Caco-2 (cell line): ENCODE measurements around the gene PAXX. TPM values are rescaled to one million over a fixed set of nuclear protein-coding genes. Genes with fewer than 3 reads are reported as not detected.

Experiments
- BruUV-seq: library from RNA; stranded (reverse); fragments of 400-500 nt; replicated peaks from 2 replicates; lab custom pipeline; 2021; lab: Mats Ljungman, UMichigan
- CTCF ChIA-PET: fragments of 300-600 bp; sonication (Branson Sonifier 250); formaldehyde crosslinking; loops from one replicate; lab custom pipeline; 2022; ENCODE audit warnings: antibody characterized with exemption; lab: Charles Lee
- POLR2A ChIA-PET: fragments of 300-600 bp; sonication (Branson Sonifier 250); formaldehyde crosslinking; loops from one replicate; lab custom pipeline; 2022; ENCODE audit warnings: antibody characterized with exemption; lab: Charles Lee
- DNase-seq, 2 experiments: peaks; one replicate each; pipeline versions ENCODE4 v3.0.0 to v3.0.0-alpha.2; 2020 to 2022
- H3K27me3 ChIP-seq: replicated peaks from 2 replicates; pipeline ENCODE4 v1.6.0; 2011; ENCODE audit warnings: low read length; ENCODE audit not compliant: control insufficient read depth, insufficient read depth
- H3K36me3 ChIP-seq: 2 replicates; pipeline ENCODE4 v1.5.1; 2011; ENCODE audit warnings: low read length; ENCODE audit not compliant: control insufficient read depth, insufficient read depth
- H3K4me1 ChIP-seq: fragments of 250-450 bp; sonication (Bioruptor Pico); 2 replicates; pipeline ENCODE4 v1.5.1; 2020; ENCODE audit warnings: mild to moderate bottlenecking
- H3K4me3 ChIP-seq: 2 replicates; pipeline ENCODE4 v1.5.1; 2011; ENCODE audit warnings: low read depth, mild to moderate bottlenecking, control low read depth, low read length
- H3K9me3 ChIP-seq: fragments of 250-450 bp; sonication (Bioruptor Pico); 2 replicates; pipeline ENCODE4 v1.5.1; 2020; ENCODE audit warnings: mild to moderate bottlenecking, moderate library complexity
- H3K27ac Mint-ChIP-seq: one replicate; pipeline ENCODE4 v1.8.0; 2022; ENCODE audit warnings: mixed read lengths; ENCODE audit not compliant: unreplicated experiment
- H3K27me3 Mint-ChIP-seq: one replicate; pipeline ENCODE4 v1.8.0; 2022; ENCODE audit warnings: mixed read lengths; ENCODE audit not compliant: insufficient read depth, unreplicated experiment
- H3K36me3 Mint-ChIP-seq: one replicate; pipeline ENCODE4 v1.8.0; 2022; ENCODE audit warnings: mild to moderate bottlenecking, mixed read lengths; ENCODE audit not compliant: insufficient read depth, unreplicated experiment
- H3K4me1 Mint-ChIP-seq: one replicate; pipeline ENCODE4 v1.8.0; 2022; ENCODE audit warnings: low read depth, mixed read lengths; ENCODE audit not compliant: unreplicated experiment
- H3K4me3 Mint-ChIP-seq: one replicate; pipeline ENCODE4 v1.8.0; 2022; ENCODE audit warnings: mild to moderate bottlenecking, moderate library complexity, mixed read lengths; ENCODE audit not compliant: unreplicated experiment
- H3K9me3 Mint-ChIP-seq: one replicate; pipeline ENCODE4 v1.8.0; 2022; ENCODE audit warnings: mixed read lengths; ENCODE audit not compliant: unreplicated experiment
- CTCF ChIP-seq, 2 experiments: fragments of 200-600 bp in 1 of 2; IDR thresholded peaks; 1 replicate in 1 of 2; 2 replicates in 1 of 2; pipeline versions ENCODE4 v1.5.1 to v1.8.0; 2011 to 2022; ENCODE audit warnings: antibody characterized with exemption in 1 of 2, control low read depth in 1 of 2, inconsistent platforms in 1 of 2, low read depth in 1 of 2, low read length in 1 of 2, mild to moderate bottlenecking in 1 of 2, moderate library complexity in 1 of 2; ENCODE audit not compliant: insufficient read depth in 1 of 2, severe bottlenecking in 1 of 2, unreplicated experiment in 1 of 2
- intact Hi-C: fragments of 100-400 bp; cut with micrococcal nuclease; formaldehyde crosslinking; loops from one replicate; pipeline ENCODE4 v1.10.0; 2022; ENCODE audit not compliant: unreplicated experiment
- total RNA-seq: library from RNA; stranded (reverse); gene quantifications from 2 replicates; pipeline ENCODE4 v1.2.3, GENCODE V29; 2022

PAXX gene
- total RNA-seq, 1 experiment from 2014 or later: 66.2 TPM

GRCh38 chr9:136972335-136972734, 19.9 kb upstream of the PAXX start:
- no TSS peak for BruUV-seq
- Histone ChIP-seq H3K4me3 (no peak overlapping the region), H3K27me3 (no peaks in the 10 kb centered on the region), H3K4me1 (no peaks in the 10 kb centered on the region), H3K36me3 (no peaks in the 10 kb centered on the region), H3K9me3 (no peaks in the 10 kb centered on the region)
- Mint-ChIP-seq H3K36me3 (no peaks in the 10 kb centered on the region), H3K27ac (no peak overlapping the region), H3K4me1 (no peaks in the 10 kb centered on the region), H3K9me3 (no peaks in the 10 kb centered on the region), H3K27me3 (no peaks in the 10 kb centered on the region), H3K4me3 (no peak overlapping the region)
- ChIA-PET POLR2A (no interaction called here), CTCF (no interaction called here)
- TF ChIP-seq CTCF (IDR thresholded peaks at IDR 0.05; ENCODE audit: insufficient read depth in 1 of 2, low read depth in 1 of 2, low read length in 1 of 2, severe bottlenecking in 1 of 2, unreplicated experiment in 1 of 2): no peak
- intact Hi-C loops: no loop called here
- no peak for DNase-seq

- Mint-ChIP-seq H3K36me3 (no peaks in the 10 kb centered on the region), H3K4me3 (no peak overlapping the region), H3K27ac (no peak overlapping the region), H3K9me3 (no peaks in the 10 kb centered on the region), H3K4me1 (no peaks in the 10 kb centered on the region), H3K27me3 (no peaks in the 10 kb centered on the region)
- DNase-seq: no peak
- Histone ChIP-seq H3K27me3 (no peaks in the 10 kb centered on the region), H3K4me1 (no peaks in the 10 kb centered on the region), H3K36me3 (no peaks in the 10 kb centered on the region), H3K4me3 (no peak overlapping the region), H3K9me3 (no peaks in the 10 kb centered on the region)
- ChIA-PET CTCF (no interaction called here), POLR2A (no interaction called here)
- no TSS peak for BruUV-seq
- TF ChIP-seq CTCF (IDR thresholded peaks at IDR 0.05; ENCODE audit: insufficient read depth in 1 of 2, low read depth in 1 of 2, low read length in 1 of 2, severe bottlenecking in 1 of 2, unreplicated experiment in 1 of 2): no peak
- intact Hi-C loops: no loop called here
Observed at GRCh38 chr9:136972743-136973142, 19.5 kb upstream of the PAXX start.

GRCh38 chr9:136973618-136974617, 18.3 kb upstream of the PAXX start:
- Histone ChIP-seq H3K27me3 (no peaks in the 10 kb centered on the region), H3K9me3 (no peaks in the 10 kb centered on the region), H3K36me3 (no peaks in the 10 kb centered on the region), H3K4me1 (no peaks in the 10 kb centered on the region), H3K4me3 (no peak overlapping the region)
- H3K27me3 Mint-ChIP-seq: no peaks in the 10 kb centered on the region
- no peaks in the 10 kb centered on the region for H3K36me3 Mint-ChIP-seq
- BruUV-seq: no TSS peak
- no peak for DNase-seq
- no peak overlapping the region for H3K4me3 Mint-ChIP-seq
- no peaks in the 10 kb centered on the region for H3K4me1 Mint-ChIP-seq
- intact Hi-C loops: no loop called here
- H3K9me3 Mint-ChIP-seq: no peaks in the 10 kb centered on the region
- TF ChIP-seq CTCF (IDR thresholded peaks at IDR 0.05; ENCODE audit: insufficient read depth in 1 of 2, low read depth in 1 of 2, low read length in 1 of 2, severe bottlenecking in 1 of 2, unreplicated experiment in 1 of 2): no peak
- ChIA-PET POLR2A (no interaction called here), CTCF (interaction anchor here (0.6 to 1.3 kb wide), 2 partner anchors 23 to 56 kb away, joined by 3 read pairs; no protein-coding TSS in a partner anchor)
- H3K27ac Mint-ChIP-seq: no peak overlapping the region
